Trophoblast cell (in vitro differentiated cells and primary cell): ENCODE data around the gene GTF3C5.
A peak's percentile ranks its signal among the peaks of the same experiment; 100 is the strongest.

Experiments
- DNase-seq, 2 donors: peaks; one replicate each; pipeline ENCODE4 v3.0.0-alpha.2; 2016
- H2AFZ ChIP-seq: 2 replicates; pipeline ENCODE4 v1.6.1; 2013; ENCODE audit warnings: low read length, moderate library complexity, mild to moderate bottlenecking; ENCODE audit not compliant: insufficient read depth, poor library complexity
- H2AK5ac ChIP-seq: 2 replicates; pipeline ENCODE4 v1.6.1; 2013; ENCODE audit warnings: mild to moderate bottlenecking, low read length
- H2BK120ac ChIP-seq: 2 replicates; pipeline ENCODE4 v1.6.1; 2013; ENCODE audit warnings: low read length, mild to moderate bottlenecking, moderate library complexity; ENCODE audit not compliant: insufficient read depth, poor library complexity
- H2BK12ac ChIP-seq: 2 replicates; pipeline ENCODE4 v1.6.1; 2013; ENCODE audit warnings: mild to moderate bottlenecking, low read length, moderate library complexity
- H2BK5ac ChIP-seq: 2 replicates; pipeline ENCODE4 v1.6.1; 2013; ENCODE audit warnings: low read length, low read depth, moderate library complexity, mild to moderate bottlenecking; ENCODE audit not compliant: poor library complexity
- H3K14ac ChIP-seq: 2 replicates; pipeline ENCODE4 v1.6.1; 2013; ENCODE audit warnings: mild to moderate bottlenecking, low read length
- H3K18ac ChIP-seq: 2 replicates; pipeline ENCODE4 v1.6.1; 2013; ENCODE audit warnings: mild to moderate bottlenecking, low read length
- H3K23ac ChIP-seq: 2 replicates; pipeline ENCODE4 v1.6.1; 2013; ENCODE audit warnings: low read length
- H3K27ac ChIP-seq: 2 replicates; pipeline ENCODE4 v1.5.1; 2013; ENCODE audit warnings: low read depth, mild to moderate bottlenecking, inconsistent platforms, low read length, moderate library complexity
- H3K27me3 ChIP-seq: 2 replicates; pipeline ENCODE4 v1.6.1; 2013; ENCODE audit warnings: inconsistent platforms, mild to moderate bottlenecking, low read length, moderate library complexity; ENCODE audit not compliant: insufficient read depth
- H3K36me3 ChIP-seq, 2 experiments: 1 replicate in 1 of 2; 2 replicates in 1 of 2; pipeline ENCODE4 v1.6.1; 2013; ENCODE audit warnings: low read length in 2 of 2, mild to moderate bottlenecking in 2 of 2, moderate library complexity in 1 of 2; ENCODE audit not compliant: insufficient read depth in 2 of 2, control insufficient read depth in 1 of 2
- H3K4ac ChIP-seq: 2 replicates; pipeline ENCODE4 v1.6.1; 2013; ENCODE audit warnings: low read depth, mild to moderate bottlenecking, low read length, moderate library complexity
- H3K4me1 ChIP-seq, 2 experiments: 1 replicate in 1 of 2; 2 replicates in 1 of 2; pipeline ENCODE4 v1.6.1; 2013; ENCODE audit warnings: low read length in 2 of 2, mild to moderate bottlenecking in 2 of 2, moderate library complexity in 1 of 2; ENCODE audit not compliant: insufficient read depth in 2 of 2, control insufficient read depth in 1 of 2
- H3K4me2 ChIP-seq: 2 replicates; pipeline ENCODE4 v1.6.1; 2013; ENCODE audit warnings: inconsistent platforms, mild to moderate bottlenecking, low read length, moderate library complexity
- H3K4me3 ChIP-seq: 2 replicates; pipeline ENCODE4 v1.5.1; 2013; ENCODE audit warnings: mild to moderate bottlenecking, low read depth, low read length, inconsistent platforms
- H3K79me1 ChIP-seq: one replicate; pipeline ENCODE4 v1.6.1; 2013; ENCODE audit warnings: low read length
- H3K79me2 ChIP-seq: 2 replicates; pipeline ENCODE4 v1.6.1; 2013; ENCODE audit warnings: low read length, mild to moderate bottlenecking; ENCODE audit not compliant: control insufficient read depth, insufficient read depth, poor library complexity
- H3K9ac ChIP-seq: 2 replicates; pipeline ENCODE4 v1.6.1; 2013; ENCODE audit warnings: mild to moderate bottlenecking, low read length
- H3K9me3 ChIP-seq: 2 replicates; pipeline ENCODE4 v1.6.1; 2013; ENCODE audit warnings: low read depth, mild to moderate bottlenecking, control low read depth, inconsistent platforms, low read length; ENCODE audit not compliant: insufficient read depth
- H4K12ac ChIP-seq: 2 replicates; pipeline ENCODE4 v1.6.1; 2013; ENCODE audit warnings: low read depth, mild to moderate bottlenecking, low read length, moderate library complexity
- H4K8ac ChIP-seq: 2 replicates; pipeline ENCODE4 v1.6.1; 2013; ENCODE audit warnings: low read depth, mild to moderate bottlenecking, low read length, moderate library complexity
- H4K91ac ChIP-seq: one replicate; pipeline ENCODE4 v1.6.1; 2013; ENCODE audit warnings: low read depth, mild to moderate bottlenecking, low read length, moderate library complexity
- WGBS: extraction: QIAGEN DNeasy Blood & Tissue Kit; methylation state at CpG from one replicate; pipeline ENCODE4 v1.1.7; 2013; ENCODE audit warnings: missing lambda C conversion rate; ENCODE audit not compliant: insufficient read length, insufficient coverage; ENCODE audit errors: extremely low coverage; 5-methylcytosine and 5-hydroxymethylcytosine counted together

Gene GTF3C5

GRCh38 chr9:133073086-133074014 is 42.6 kb downstream of the GTF3C5 start:
- Histone ChIP-seq H2BK5ac (no peak overlapping the region), H2AK5ac (no peak overlapping the region), H3K4me2 (no peak overlapping the region), H3K9me3 (no peaks in the 10 kb centered on the region), H3K27ac (no peak overlapping the region), H3K79me1 (no peaks in the 10 kb centered on the region), H3K79me2 (no peaks in the 10 kb centered on the region), H2BK12ac (no peak overlapping the region), H2BK120ac (no peak overlapping the region), H3K4ac (no peak overlapping the region), H3K36me3 (no peaks in the 10 kb centered on the region), H3K9ac (no peak overlapping the region), H3K4me3 (no peak overlapping the region), H4K12ac (no peak overlapping the region), H4K91ac (no peak overlapping the region), H3K27me3 (no peaks in the 10 kb centered on the region), H3K14ac (no peak overlapping the region), H4K8ac (no peak overlapping the region), H2AFZ (no peak overlapping the region), H3K18ac (no peak overlapping the region), H3K23ac (no peak overlapping the region), H3K4me1 (no peaks in the 10 kb centered on the region)
- no CpG with 5 or more reads among the region's 12 CpGs for WGBS
- DNase-seq: no peak

- Histone ChIP-seq H3K79me1 (no peaks in the 10 kb centered on the region), H3K4me2 (no peak overlapping the region), H2BK120ac (no peak overlapping the region), H3K27ac (no peak overlapping the region), H3K79me2 (no peaks in the 10 kb centered on the region), H3K23ac (no peak overlapping the region), H3K18ac (no peak overlapping the region), H3K4ac (no peak overlapping the region), H2AK5ac (no peak overlapping the region), H4K91ac (no peak overlapping the region), H3K27me3 (no peaks in the 10 kb centered on the region), H2AFZ (no peak overlapping the region), H3K14ac (no peak overlapping the region), H3K9me3 (no peaks in the 10 kb centered on the region), H4K8ac (no peak overlapping the region), H3K9ac (no peak overlapping the region), H2BK12ac (no peak overlapping the region), H3K36me3 (no peaks in the 10 kb centered on the region), H4K12ac (no peak overlapping the region), H3K4me3 (no peak overlapping the region), H2BK5ac (no peak overlapping the region), H3K4me1 (no peaks in the 10 kb centered on the region)
- no peak for DNase-seq
- WGBS: no CpG with 5 or more reads among the region's 8 CpGs
Measured at GRCh38 chr9:133074111-133074651, 43.4 kb downstream of the GTF3C5 start.

- no peaks in the 10 kb centered on the region for H3K79me2 ChIP-seq
- no peak overlapping the region for H4K12ac ChIP-seq
- H2AK5ac ChIP-seq: no peak overlapping the region
- no peak overlapping the region for H2BK120ac ChIP-seq
- peak overlapping the region; percentile 30 for H3K4me2 ChIP-seq
- no peak overlapping the region for H3K4me3 ChIP-seq
- H3K36me3 ChIP-seq: no peaks in the 10 kb centered on the region
- no peaks in the 10 kb centered on the region for H3K4me1 ChIP-seq
- H3K4ac ChIP-seq: no peak overlapping the region
- peak in 1 of 2 donors; percentile 46 for DNase-seq
- no peak overlapping the region for H2BK5ac ChIP-seq
- H3K14ac ChIP-seq: no peak overlapping the region
- H4K8ac ChIP-seq: no peak overlapping the region
- no peaks in the 10 kb centered on the region for H3K79me1 ChIP-seq
- no CpG with 5 or more reads among the region's 4 CpGs for WGBS
- H3K18ac ChIP-seq: no peak overlapping the region
- no peaks in the 10 kb centered on the region for H3K27me3 ChIP-seq
- H2BK12ac ChIP-seq: no peak overlapping the region
- no peak overlapping the region for H3K9ac ChIP-seq
- no peaks in the 10 kb centered on the region for H3K9me3 ChIP-seq
- H3K27ac ChIP-seq: peak overlapping the region; percentile 14
- no peak overlapping the region for H4K91ac ChIP-seq
- no peak overlapping the region for H2AFZ ChIP-seq
- H3K23ac ChIP-seq: no peak overlapping the region
Measured at GRCh38 chr9:133075925-133076630, 45.3 kb downstream of the GTF3C5 start.

GRCh38 chr9:133076691-133077090 is 45.9 kb downstream of the GTF3C5 start:
- Histone ChIP-seq H3K27me3 (no peaks in the 10 kb centered on the region), H3K27ac (no peak overlapping the region), H3K4ac (no peak overlapping the region), H3K9me3 (no peaks in the 10 kb centered on the region), H2AK5ac (no peak overlapping the region), H2BK12ac (no peak overlapping the region), H3K4me1 (no peaks in the 10 kb centered on the region), H3K14ac (no peak overlapping the region), H2BK5ac (no peak overlapping the region), H4K12ac (no peak overlapping the region), H2BK120ac (no peak overlapping the region), H3K4me3 (no peak overlapping the region), H3K4me2 (no peak overlapping the region), H3K23ac (no peak overlapping the region), H3K79me2 (no peaks in the 10 kb centered on the region), H2AFZ (no peak overlapping the region), H3K9ac (no peak overlapping the region), H4K91ac (no peak overlapping the region), H3K79me1 (no peaks in the 10 kb centered on the region), H3K36me3 (no peaks in the 10 kb centered on the region), H3K18ac (no peak overlapping the region), H4K8ac (no peak overlapping the region)
- DNase-seq: no peak
- no CpG with 5 or more reads among the region's 4 CpGs for WGBS
